Germinal center (tissue), 1 donor: Measurements from ENCODE around the gene DCP2.

Experiments used
- DNase-seq: peaks from one replicate; pipeline ENCODE4 v3.0.0; 2012; ENCODE audit warnings: mixed read lengths, low spot score

The DCP2 gene

GRCh38 chr5:113067635-113068344 lies 91.2 kb downstream of the DCP2 start:
- no peak for DNase-seq

- DNase-seq: no peak
Observed at GRCh38 chr5:113068559-113068958, 92.0 kb downstream of the DCP2 start.
